Measurements from ENCODE around the gene CRAMP1.

CRAMP1 gene

DNA sequence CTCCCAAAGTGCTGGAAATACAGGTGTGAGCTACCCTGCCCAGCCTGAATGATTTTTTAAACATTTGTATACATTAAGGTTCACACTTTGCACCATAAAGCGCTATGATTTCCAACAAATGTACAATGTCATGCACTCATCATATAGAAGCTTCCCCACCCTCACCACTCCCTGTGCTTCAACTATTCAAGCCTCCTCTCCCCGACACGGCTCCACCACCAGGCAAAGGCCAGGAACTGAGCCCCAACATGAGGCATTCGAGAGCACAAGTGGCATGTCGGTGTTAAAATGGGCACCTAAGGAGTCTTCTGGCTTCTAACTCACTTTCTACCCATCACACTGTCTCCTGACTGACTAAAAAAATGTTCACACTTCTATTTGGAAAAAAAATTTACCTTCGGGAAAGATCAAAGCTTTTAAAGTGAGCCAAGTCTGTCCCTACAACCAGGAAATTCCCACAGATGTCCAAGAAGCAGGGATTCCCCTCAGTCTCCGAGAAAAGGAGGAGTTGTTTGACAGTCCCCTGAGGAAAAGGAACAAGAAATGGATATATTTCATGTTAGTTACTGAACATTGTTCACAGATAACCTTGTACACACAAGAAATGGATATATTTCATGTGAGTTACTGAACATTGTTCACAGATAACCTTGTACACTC, 41.0 kb upstream of the CRAMP1 start:
- DNase-seq: no peak
- H3K27me3 ChIP-seq: no peaks in the 10 kb centered on the region
- no peak overlapping the region for H3K4me3 ChIP-seq (ENCODE audit: low read depth, low read length)
- TF ChIP-seq, protein P1, sequence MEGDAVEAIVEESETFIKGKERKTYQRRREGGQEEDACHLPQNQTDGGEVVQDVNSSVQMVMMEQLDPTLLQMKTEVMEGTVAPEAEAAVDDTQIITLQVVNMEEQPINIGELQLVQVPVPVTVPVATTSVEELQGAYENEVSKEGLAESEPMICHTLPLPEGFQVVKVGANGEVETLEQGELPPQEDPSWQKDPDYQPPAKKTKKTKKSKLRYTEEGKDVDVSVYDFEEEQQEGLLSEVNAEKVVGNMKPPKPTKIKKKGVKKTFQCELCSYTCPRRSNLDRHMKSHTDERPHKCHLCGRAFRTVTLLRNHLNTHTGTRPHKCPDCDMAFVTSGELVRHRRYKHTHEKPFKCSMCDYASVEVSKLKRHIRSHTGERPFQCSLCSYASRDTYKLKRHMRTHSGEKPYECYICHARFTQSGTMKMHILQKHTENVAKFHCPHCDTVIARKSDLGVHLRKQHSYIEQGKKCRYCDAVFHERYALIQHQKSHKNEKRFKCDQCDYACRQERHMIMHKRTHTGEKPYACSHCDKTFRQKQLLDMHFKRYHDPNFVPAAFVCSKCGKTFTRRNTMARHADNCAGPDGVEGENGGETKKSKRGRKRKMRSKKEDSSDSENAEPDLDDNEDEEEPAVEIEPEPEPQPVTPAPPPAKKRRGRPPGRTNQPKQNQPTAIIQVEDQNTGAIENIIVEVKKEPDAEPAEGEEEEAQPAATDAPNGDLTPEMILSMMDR (IDR thresholded peaks at IDR 0.05; ENCODE audit: low read depth, low read length): no peak; the same call in 1 of the 2 replicates
- no peaks in the 10 kb centered on the region for H3K9me3 ChIP-seq
- no peaks in the 10 kb centered on the region for H3K36me3 ChIP-seq
- no peaks in the 10 kb centered on the region for H3K4me1 ChIP-seq

GRCh38 chr16:1572673-1573072, 39.5 kb upstream of the CRAMP1 start:
- Histone ChIP-seq H3K4me1 (no peaks in the 10 kb centered on the region), H3K4me3 (ENCODE audit: low read depth, low read length) (no peak overlapping the region), H3K27me3 (no peaks in the 10 kb centered on the region), H3K9me3 (no peaks in the 10 kb centered on the region), H3K36me3 (no peaks in the 10 kb centered on the region)
- TF ChIP-seq, protein P1 (IDR thresholded peaks at IDR 0.05; ENCODE audit: low read depth, low read length): no peak
- DNase-seq: no peak

DNA sequence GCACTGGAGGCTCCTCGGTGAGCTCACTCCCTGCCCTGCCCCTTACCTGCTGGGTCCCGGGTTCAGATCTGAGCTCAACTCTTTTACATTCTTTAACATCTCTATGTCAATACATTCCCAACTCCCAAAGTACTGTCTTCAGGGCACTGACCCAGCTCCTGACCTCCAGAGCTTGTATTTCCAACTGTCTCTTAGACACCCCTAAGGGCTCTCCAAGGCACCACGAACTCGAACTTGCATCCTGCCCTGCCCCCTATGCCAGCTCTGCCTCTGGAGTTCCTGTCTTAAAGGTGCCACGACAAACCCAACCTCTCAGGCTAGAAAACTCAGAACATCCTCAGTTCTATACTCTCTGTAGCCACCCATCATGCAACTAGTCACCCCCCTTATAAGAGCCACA, 38.9 kb upstream of the CRAMP1 start:
- no peak for DNase-seq
- TF ChIP-seq, protein P1 (IDR thresholded peaks at IDR 0.05; ENCODE audit: low read depth, low read length): no peak
- H3K4me1 ChIP-seq: no peaks in the 10 kb centered on the region
- H3K9me3 ChIP-seq: no peaks in the 10 kb centered on the region
- no peak overlapping the region for H3K4me3 ChIP-seq (ENCODE audit: low read depth, low read length)
- H3K27me3 ChIP-seq: no peaks in the 10 kb centered on the region
- H3K36me3 ChIP-seq: no peaks in the 10 kb centered on the region

GRCh38 chr16:1575578-1575977, 36.6 kb upstream of the CRAMP1 start:
- Histone ChIP-seq H3K36me3 (no peaks in the 10 kb centered on the region; the same call in 1 of the 2 replicates), H3K27me3 (no peaks in the 10 kb centered on the region), H3K9me3 (no peaks in the 10 kb centered on the region), H3K4me1 (no peaks in the 10 kb centered on the region), H3K4me3 (ENCODE audit: low read depth, low read length) (no peak overlapping the region)
- TF ChIP-seq, protein P1 (IDR thresholded peaks at IDR 0.05; ENCODE audit: low read depth, low read length): no peak
- DNase-seq: no peak

DNA sequence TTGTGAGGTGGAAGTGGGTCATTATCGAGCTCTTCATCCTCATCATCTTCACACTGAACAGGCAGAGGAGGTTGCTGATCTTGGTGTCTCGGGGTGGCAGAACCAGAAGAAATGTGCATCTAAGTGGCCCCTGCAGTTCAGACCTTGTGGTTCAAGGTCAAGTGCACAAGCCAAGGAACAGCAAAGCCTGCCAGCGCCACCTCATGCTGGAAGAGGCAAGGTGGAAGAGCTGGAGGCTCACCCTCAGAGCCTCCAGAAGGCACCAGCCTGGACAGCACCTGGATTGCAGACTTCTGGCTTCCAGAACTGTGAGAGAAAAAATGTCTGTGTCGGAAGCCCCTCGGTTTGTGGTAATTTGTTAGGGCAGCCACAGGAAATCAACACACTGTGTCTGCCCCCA, 32.9 kb upstream of the CRAMP1 start:
- TF ChIP-seq, protein P1 (IDR thresholded peaks at IDR 0.05; ENCODE audit: low read depth, low read length): no peak

GRCh38 chr16:1580256-1580655, 31.9 kb upstream of the CRAMP1 start:
- no peak overlapping the region for H3K4me3 ChIP-seq (ENCODE audit: low read depth, low read length)
- no peaks in the 10 kb centered on the region for H3K27me3 ChIP-seq
- H3K36me3 ChIP-seq: peaks cover 4% of the 10 kb centered on the region
- DNase-seq: no peak
- H3K9me3 ChIP-seq: no peaks in the 10 kb centered on the region
- TF ChIP-seq, protein P1 (IDR thresholded peaks at IDR 0.05; ENCODE audit: low read depth, low read length): no peak
- no peaks in the 10 kb centered on the region for H3K4me1 ChIP-seq

More for the DNA sequence above, 32.9 kb upstream of the CRAMP1 start:
- no peaks in the 10 kb centered on the region for H3K4me1 ChIP-seq
- H3K36me3 ChIP-seq: peaks cover 4% of the 10 kb centered on the region
- no peaks in the 10 kb centered on the region for H3K27me3 ChIP-seq
- no peak for DNase-seq
- H3K4me3 ChIP-seq (ENCODE audit: low read depth, low read length): no peak overlapping the region
- H3K9me3 ChIP-seq: no peaks in the 10 kb centered on the region

Measured in BE2C (cell line).